Embryonic facial prominence (tissue), 1 donor: ENCODE data around the gene OR52K2.
"Not testable (repeated sequence)": the region's sequence is repeated elsewhere in the genome, so short reads cannot be mapped to it uniquely, and the experiment has no call there.

Source experiments
- DNase-seq: peaks from one replicate; pipeline ENCODE4 v3.0.0-alpha.2; 2016; ENCODE audit errors: extremely low spot score

The OR52K2 gene

DNA sequence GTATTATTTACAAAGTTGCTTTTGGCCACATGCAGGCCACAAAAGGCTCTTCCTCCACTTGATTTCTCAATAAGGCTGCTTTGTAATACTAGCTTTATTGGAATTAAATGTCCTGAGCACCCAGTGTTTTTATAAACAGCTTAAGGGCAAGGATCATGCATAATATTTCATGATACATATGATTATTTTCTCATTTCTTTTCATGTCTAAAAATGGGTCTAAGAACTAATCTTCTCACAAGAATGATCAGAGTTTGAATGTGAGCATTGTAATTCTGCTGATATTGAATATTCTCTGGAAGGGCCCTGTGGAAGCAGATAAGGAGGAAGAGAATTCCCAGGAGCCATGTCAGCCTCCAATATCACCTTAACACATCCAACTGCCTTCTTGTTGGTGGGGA, at the start of gene OR52K2:
Gene OR52K2 (plus strand): TSS at position 301 of the 400 bp plus-strand sequence. CDS start 45 bp downstream, at position 346.
- DNase-seq: no peak

- not testable (repeated sequence) for DNase-seq
Observed at GRCh38 chr11:4406206-4406605, 42.9 kb upstream of the OR52K2 start.

GRCh38 chr11:4416306-4416705, 32.8 kb upstream of the OR52K2 start:
- no peak for DNase-seq

DNA sequence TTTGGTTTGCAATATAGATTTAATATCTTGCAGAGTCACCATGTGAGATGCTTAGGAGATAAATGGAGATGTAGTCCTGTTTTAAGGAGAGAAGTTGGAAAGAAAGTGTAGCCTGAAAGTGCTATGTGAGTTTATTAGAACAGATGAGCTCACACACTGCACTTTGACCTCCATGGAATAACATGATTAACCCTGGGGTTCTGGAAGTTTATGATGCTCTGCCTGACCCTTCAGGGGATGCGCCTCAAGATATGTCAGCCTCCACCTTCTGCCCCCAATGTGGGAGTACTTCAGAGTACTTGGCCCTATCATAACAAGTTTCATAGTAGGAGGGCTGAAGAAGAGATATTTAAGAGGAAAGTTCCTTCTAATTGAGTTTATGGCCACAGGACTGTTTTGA, 32.3 kb upstream of the OR52K2 start:
- DNase-seq: no peak

DNA sequence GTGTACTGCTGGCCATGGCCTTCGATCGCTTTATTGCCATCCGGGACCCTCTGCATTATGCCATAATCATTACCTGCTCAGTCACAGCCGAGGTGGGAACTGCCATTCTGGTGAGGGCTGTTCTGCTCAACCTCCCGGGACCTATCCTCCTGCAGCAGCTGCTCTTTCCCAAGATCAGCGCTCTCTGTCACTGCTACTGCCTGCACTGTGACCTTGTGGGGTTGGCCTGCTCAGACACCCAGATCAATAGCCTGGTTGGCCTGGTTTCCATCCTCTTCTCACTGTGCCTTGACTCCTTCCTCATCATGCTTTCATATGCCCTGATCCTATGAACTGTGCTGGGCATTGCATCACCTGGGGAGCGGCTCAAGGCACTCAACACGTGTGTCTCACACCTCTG, 30.7 kb upstream of the OR52K2 start:
- no peak for DNase-seq

DNA sequence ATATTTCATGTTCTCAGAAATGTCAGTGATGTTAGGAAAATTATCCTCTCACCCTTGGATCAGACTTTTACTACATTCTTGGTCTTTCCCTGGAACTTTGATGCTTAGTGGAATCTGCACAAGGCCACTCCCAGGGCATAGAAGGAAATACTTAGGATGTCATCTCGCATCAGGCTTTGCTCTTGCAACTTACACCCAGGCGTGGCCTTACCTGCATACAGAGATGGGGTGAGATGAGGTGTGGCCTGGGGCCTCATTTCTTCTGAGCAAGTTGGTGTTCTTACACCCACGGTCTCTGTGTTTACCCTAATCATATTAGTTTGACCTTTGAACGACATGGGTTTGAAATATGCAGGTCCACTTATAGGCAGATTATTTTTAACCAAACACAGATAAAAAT, 19.0 kb upstream of the OR52K2 start:
- DNase-seq: no peak

DNA sequence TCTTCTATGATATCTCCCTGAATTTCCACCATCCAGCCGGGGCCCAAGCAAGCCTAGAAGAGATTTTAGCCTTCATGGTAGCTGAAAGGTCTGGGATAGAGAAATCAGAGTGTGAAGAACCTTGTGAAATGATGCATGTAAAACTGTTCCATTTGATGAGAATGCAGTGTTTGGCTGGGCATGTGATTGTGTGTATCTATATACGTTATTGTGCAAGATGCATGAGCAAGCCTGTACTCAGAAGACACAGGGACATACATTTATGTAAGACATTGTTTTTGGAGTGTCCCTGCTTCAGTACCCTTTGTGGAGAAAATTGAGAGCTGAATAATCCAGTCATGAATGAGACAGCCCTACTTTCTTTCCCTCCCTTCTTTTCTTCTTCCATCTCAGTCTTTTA, 15.2 kb upstream of the OR52K2 start:
- no peak for DNase-seq

DNA sequence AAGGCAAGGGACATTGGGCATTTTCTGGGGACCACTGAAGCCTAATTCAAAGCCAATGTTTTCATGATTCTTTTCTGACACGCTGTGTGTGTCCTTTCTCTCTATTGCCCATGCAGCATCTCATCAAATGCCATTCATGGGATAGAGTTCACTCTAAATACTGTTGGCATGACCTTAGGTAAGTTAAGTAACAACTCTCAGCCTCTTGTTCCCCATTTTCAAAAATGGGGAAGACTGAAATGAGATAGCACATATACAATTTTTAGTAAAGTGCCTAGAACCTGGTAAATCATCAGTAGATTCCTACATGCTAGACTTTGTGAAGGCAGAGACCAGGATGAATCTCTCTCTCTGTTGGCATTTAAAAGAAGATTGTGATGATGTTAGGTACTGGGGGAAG, 12.7 kb upstream of the OR52K2 start:
- DNase-seq: no peak

DNA sequence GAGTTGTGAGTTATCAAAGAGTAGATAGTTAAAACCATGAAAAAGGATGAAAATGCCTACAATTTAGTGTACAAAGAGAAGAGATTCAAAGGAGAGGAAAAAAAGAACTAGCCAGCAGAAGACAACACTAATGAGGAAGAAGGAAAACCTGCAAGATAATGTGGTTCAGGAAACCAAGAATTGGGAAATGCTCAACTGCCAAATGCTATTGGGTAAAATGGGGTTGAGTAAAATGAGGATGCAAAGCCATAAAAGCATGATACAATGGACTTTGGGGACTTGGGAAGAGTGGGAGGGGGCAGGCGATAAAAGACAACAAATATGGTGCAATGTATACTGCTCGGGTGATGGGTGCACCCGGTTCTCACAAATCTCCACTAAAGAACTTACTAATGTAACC, 7.6 kb upstream of the OR52K2 start:
- DNase-seq: no peak

GRCh38 chr11:4443232-4443891, 5.7 kb upstream of the OR52K2 start:
- no peak for DNase-seq

- no peak for DNase-seq
Observed at GRCh38 chr11:4453118-4453517, 4.0 kb downstream of the OR52K2 start.

- no peak for DNase-seq
Observed at GRCh38 chr11:4454021-4454420, 4.9 kb downstream of the OR52K2 start.

- DNase-seq: no peak
Observed at GRCh38 chr11:4455419-4455818, 6.3 kb downstream of the OR52K2 start.

DNA sequence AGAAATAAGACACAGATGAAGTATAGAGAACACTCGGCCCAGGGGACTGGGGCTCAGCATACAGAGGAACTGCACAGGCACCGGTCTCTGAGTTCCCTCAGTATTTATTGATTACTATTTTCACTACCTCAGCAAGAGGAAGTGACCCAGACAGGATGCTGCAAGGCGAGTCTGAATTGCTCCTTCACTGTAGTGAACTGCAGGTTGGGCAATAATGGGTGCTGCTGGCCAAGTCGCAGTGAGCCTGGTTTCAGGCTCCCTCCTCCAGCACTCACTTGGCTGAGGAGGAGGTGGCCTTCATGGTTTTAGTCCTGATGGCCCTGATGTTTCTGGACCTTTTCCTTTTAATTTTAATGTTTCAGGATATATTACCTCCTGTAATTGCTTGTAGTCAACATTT, 10.4 kb downstream of the OR52K2 start:
- DNase-seq: no peak

DNA sequence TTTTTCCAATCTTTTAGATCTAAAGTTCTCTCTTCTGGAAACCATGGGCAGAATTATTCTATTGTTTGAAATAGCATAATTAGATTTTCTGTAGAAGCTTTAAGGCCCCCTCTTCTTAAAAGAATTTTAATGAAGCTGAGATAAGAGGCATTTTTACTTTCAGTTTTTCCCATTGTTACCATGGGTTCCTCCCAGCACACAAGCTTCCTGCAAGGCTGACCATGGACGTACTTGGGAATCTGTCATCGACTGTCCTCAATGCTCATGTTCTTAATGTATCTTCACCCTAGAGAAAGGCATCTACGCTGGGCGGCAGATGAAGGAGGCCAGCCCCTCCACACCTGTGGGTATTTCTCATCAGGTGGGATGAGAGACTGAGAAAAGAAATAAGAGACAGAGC, 11.1 kb downstream of the OR52K2 start:
- DNase-seq: no peak

- DNase-seq: no peak
Observed at GRCh38 chr11:4464216-4465159, 15.4 kb downstream of the OR52K2 start.

- DNase-seq: no peak
Observed at GRCh38 chr11:4465407-4465806, 16.3 kb downstream of the OR52K2 start.

GRCh38 chr11:4466131-4466870, 17.2 kb downstream of the OR52K2 start:
- no peak for DNase-seq

GRCh38 chr11:4466871-4467442, 17.9 kb downstream of the OR52K2 start:
- DNase-seq: no peak

DNA sequence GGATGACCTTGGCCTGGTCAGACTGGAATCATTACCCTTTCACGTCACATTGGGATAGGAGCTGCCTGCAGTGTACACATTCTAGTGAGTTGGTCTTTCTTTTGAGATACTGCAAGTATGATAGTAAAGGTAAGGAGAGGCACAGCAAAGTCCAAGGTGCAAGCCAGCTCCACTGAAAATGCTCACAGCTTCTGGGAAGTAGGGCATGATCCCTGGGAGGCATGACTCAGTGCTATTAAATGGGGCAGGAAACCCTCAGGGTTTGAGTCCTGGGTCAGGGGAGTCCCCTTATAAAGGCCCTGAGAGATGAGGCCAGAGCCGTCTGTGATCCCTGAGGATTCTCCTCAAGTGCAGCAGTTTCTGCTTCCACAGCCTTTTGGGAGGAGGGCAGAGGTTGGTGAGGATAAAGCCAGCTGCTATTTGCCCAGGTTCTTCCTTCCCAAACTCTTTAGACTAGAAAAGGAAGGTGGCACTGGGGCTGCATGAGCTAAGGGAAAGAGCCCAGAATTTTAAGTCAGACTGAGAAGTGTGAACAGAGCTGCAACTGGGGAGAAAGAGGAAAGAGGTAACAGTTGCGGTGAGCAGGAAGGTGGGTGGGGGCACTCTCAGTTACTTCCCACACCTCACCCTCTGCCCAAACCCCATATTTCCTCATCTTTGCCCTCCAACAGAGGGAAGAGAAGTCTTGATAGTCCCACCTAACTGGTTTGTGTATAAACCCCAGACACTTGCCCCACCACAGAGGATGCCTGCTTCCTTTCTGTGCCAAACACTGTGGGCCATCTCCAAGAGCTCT, 18.9 kb downstream of the OR52K2 start:
- no peak for DNase-seq

DNA sequence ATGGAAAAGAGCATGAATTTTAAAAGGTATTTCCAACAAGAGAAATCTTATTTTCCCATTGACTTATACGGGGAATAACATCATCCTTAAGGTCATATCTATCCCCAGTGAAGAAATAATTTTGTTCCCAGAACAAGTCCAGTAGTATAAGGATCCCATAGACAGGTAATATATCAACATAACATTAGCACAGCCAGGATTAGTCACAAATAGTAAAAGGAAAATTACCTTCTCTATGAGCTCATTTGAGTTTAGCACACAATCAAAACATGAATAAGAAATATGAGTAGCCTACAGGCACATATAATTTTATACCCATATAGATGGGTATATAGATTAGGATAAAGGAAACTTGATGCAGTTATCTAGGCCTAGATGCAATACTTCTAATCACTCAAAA, 30.5 kb downstream of the OR52K2 start:
- DNase-seq: no peak
